SK-N-MC (cell line): ENCODE data around the gene PCSK2.

Source experiments
- EZH2 ChIP-seq: fragments of 200-600 bp; sonication (generic); IDR thresholded peaks from one replicate; pipeline ENCODE4 v1.6.1; 2017; ENCODE audit warnings: antibody characterized with exemption
- POLR2AphosphoS5 ChIP-seq: IDR thresholded peaks from 2 replicates; pipeline ENCODE4 v1.6.1; 2012; ENCODE audit warnings: mild to moderate bottlenecking, low read depth, low read length, borderline replicate concordance

- TF ChIP-seq POLR2AphosphoS5, result no peak
- TF ChIP-seq EZH2, result no peak
These were observed 357 bp downstream of the PCSK2 start for GRCh38 chr20:17227219-17227575.
